HuH-7 (cell line): ENCODE data around the gene PLA2G12A.
"Not testable (repeated sequence)": the region's sequence is repeated elsewhere in the genome, so short reads cannot be mapped to it uniquely, and the experiment has no call there.

ENCODE experiments used
- DNase-seq: peaks from one replicate; pipeline ENCODE4 v3.0.0; 2011; ENCODE audit warnings: low spot score

PLA2G12A gene

GRCh38 chr4:109678925-109679324 is 50.9 kb downstream of the PLA2G12A start:
- not testable (repeated sequence) for DNase-seq

- DNase-seq, result not testable (repeated sequence)
Measured at GRCh38 chr4:109678472-109678871, 51.4 kb downstream of the PLA2G12A start.

- DNase-seq, result no peak
Measured at GRCh38 chr4:109676886-109677285, 53.0 kb downstream of the PLA2G12A start.

DNA sequence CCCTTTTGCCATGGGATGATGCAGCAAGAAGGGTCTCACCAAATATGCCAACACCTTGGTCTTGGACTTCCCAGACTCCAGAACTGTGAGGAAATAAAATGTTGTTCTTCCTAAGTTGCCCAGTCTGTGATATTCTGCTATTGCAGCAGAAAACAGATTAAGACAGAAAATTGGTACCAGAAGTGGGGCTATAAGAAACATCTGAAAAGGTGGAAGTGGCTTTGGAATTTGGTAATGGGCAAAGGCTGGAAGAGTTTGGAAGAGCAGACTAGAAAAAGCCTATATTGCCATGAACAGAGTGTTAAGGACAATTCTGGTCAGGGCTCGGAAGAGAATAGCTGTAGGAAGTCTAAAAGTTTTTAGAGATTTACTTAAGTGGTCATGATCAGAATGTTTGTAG is 54.0 kb downstream of the PLA2G12A start:
- no peak for DNase-seq

- DNase-seq, result no peak
Measured at GRCh38 chr4:109675181-109675580, 54.7 kb downstream of the PLA2G12A start.

GRCh38 chr4:109673303-109673702 is 56.6 kb downstream of the PLA2G12A start:
- no peak for DNase-seq

DNA sequence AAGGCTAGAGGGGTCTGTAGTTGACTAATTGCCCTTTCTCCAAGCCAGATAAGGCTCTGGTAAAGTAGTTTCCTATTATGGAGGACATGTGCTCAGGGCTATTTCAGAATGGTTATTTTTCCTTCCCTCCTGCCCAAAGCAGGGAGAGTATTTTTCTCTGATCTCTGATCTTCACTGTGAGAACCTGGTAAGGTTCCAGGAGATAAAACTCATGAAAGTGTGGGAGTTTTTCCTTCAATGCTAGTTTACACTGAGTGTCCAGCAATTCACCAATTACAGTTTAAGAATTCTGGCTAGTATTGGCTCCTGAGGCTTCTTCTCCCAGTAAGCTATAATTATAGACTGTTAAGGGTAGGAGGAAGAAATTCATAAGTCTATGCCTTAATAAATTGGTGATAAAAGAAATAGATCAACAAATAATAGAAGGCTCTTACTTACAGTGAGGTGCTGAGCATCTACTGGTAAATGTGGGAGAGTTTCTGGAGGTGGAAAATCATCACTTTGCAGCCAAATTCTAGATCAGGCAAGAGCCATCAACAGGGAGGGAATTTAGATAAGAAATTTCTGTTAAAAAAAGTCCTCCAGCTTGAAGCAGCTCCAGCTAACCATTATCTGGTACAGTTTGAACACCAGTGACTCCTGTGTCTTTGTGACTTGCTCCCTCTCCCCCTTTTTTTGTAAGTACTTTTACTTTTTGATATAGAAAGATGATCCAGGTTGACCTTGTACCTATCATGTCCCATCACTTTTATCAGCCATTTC is 57.5 kb downstream of the PLA2G12A start:
- DNase-seq, result no peak

GRCh38 chr4:109671350-109671749 is 58.5 kb downstream of the PLA2G12A start:
- DNase-seq, result no peak

GRCh38 chr4:109665783-109666485 is 63.9 kb downstream of the PLA2G12A start:
- no peak for DNase-seq

DNA sequence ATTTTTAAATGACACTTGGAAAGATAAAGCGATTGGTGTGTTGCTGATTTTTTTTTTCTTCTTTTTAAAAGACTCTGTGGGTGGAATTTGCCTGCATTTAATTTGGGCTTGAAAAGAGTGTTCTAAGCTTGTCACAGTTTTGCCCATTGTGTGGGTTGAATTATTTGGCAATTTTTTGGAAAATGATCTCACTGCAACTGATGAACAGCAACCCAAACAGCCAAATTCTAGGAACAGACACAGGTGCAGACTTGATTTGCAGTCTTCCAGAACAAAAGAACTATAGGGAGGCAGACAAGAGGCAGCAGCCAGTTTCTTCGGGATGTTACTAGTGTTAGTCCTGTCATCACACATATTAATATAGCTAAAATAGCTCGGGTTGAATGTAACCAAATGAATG is 67.1 kb downstream of the PLA2G12A start:
- DNase-seq, result no peak

- DNase-seq, result no peak
Measured at GRCh38 chr4:109662116-109662515, 67.8 kb downstream of the PLA2G12A start.
